ENCODE results near the gene TMEM219. TPM values are rescaled to one million over a fixed set of nuclear protein-coding genes. Genes with fewer than 3 reads are reported as not detected.

Gene TMEM219
- total RNA-seq, 2 donors from 2014 or later = 67.5 to 71.9 TPM

GRCh38 chr16:29962344-29962994, 590 bp downstream of the TMEM219 start:
- Histone ChIP-seq H3K27ac (peak overlapping the region; percentile 72 to 92 (median 81)), H3K27me3 (no peaks in the 10 kb centered on the region), H3K4me1 (peaks cover 16% of the 10 kb centered on the region), H3K4me3 (peak overlapping the region; percentile 19 to 66), H3K9me3 (no peaks in the 10 kb centered on the region), H3K36me3 (replicated peaks in 1 of 2; ENCODE audit: insufficient read depth in 1 of 2, low read depth in 2 of 2) (no peaks in the 10 kb centered on the region)
- WGBS, 2 donors = 1 to 5% methylated on average over 18 of the region's 18 CpGs
- peak; percentile 31 for ATAC-seq
- intact Hi-C loops (cut with DNase I) = no loop called here
- peak in 1 of 3 donors; percentile 25 for TF ChIP-seq POLR2A (IDR thresholded peaks at IDR 0.05)
- TF ChIP-seq, protein P1, sequence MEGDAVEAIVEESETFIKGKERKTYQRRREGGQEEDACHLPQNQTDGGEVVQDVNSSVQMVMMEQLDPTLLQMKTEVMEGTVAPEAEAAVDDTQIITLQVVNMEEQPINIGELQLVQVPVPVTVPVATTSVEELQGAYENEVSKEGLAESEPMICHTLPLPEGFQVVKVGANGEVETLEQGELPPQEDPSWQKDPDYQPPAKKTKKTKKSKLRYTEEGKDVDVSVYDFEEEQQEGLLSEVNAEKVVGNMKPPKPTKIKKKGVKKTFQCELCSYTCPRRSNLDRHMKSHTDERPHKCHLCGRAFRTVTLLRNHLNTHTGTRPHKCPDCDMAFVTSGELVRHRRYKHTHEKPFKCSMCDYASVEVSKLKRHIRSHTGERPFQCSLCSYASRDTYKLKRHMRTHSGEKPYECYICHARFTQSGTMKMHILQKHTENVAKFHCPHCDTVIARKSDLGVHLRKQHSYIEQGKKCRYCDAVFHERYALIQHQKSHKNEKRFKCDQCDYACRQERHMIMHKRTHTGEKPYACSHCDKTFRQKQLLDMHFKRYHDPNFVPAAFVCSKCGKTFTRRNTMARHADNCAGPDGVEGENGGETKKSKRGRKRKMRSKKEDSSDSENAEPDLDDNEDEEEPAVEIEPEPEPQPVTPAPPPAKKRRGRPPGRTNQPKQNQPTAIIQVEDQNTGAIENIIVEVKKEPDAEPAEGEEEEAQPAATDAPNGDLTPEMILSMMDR (IDR thresholded peaks at IDR 0.05) = no peak
- peak in 1 of 4 donors; percentile 35 for DNase-seq

DNA sequence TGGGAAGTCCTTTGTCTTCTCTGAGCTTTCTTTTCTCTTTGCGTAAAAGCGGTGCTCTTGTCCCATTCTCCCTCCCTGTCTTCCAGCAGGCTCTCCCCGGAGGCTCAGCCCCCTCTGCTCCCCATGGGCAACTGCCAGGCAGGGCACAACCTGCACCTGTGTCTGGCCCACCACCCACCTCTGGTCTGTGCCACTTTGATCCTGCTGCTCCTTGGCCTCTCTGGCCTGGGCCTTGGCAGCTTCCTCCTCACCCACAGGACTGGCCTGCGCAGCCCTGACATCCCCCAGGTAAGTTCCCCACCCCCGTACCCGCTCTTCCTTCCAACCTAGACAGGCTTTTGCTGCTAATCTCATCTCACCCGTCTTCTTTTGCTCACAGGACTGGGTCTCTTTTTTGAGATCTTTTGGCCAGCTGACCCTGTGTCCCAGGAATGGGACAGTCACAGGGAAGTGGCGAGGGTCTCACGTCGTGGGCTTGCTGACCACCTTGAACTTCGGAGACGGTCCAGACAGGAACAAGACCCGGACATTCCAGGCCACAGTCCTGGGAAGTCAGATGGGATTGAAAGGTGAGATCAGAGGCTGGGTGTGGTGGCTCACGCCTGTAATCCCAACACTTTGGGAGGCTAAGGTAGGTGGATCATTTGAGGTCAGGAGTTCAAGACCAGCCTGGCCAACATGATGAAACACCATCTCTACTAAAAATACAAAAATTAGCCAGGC, 1.3 kb downstream of the TMEM219 start:
- ATAC-seq = no peak
- no peak for TF ChIP-seq POLR2A (IDR thresholded peaks at IDR 0.05)
- TF ChIP-seq, protein P1 (IDR thresholded peaks at IDR 0.05) = no peak
- Histone ChIP-seq H3K4me3 (no peak overlapping the region), H3K27me3 (no peaks in the 10 kb centered on the region), H3K9me3 (no peaks in the 10 kb centered on the region), H3K36me3 (replicated peaks in 1 of 2; ENCODE audit: insufficient read depth in 1 of 2, low read depth in 2 of 2) (no peaks in the 10 kb centered on the region), H3K4me1 (peaks cover 16% of the 10 kb centered on the region), H3K27ac (peak overlapping the region in 3 of 4 donors; percentile 72 to 92 (median 87))
- 75 to 79% methylated on average over 14 of the region's 14 CpGs for WGBS, 2 donors
- intact Hi-C loops (cut with DNase I) = no loop called here
- no peak for DNase-seq

DNA sequence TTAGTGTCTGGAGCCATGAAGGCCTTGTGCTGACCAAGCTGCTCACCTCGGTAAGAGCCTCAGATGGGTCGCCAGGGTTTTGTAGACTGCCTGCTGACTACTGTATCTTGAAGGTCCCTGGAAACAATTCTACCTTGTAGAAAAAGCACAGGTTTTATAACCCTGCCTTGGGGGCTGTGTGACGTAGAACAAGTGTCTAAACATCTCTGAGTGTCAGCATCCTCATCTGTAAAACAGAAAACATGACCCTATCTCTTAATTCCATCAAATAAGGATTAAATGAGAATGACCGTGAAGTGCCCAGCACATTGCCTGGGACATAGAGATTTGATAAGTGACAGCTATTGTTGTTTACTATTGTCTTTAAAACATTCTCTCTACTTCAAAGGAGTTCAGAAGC, 6.3 kb downstream of the TMEM219 start:
- H3K27ac ChIP-seq = no peak overlapping the region
- H3K27me3 ChIP-seq = no peaks in the 10 kb centered on the region
- WGBS, 2 donors = 78 to 90% methylated on average over 4 of the region's 4 CpGs
- ATAC-seq (no peak), DNase-seq (no peak)
- peaks cover 0 to 3% of the 10 kb centered on the region in 2 donors for H3K36me3 ChIP-seq (replicated peaks in 1 of 2; ENCODE audit: insufficient read depth in 1 of 2, low read depth in 2 of 2)
- no peaks in the 10 kb centered on the region for H3K9me3 ChIP-seq
- H3K4me3 ChIP-seq = no peak overlapping the region
- intact Hi-C loops (cut with DNase I) = no loop called here
- no peak for TF ChIP-seq POLR2A (IDR thresholded peaks at IDR 0.05)
- TF ChIP-seq, protein P1 (IDR thresholded peaks at IDR 0.05) = no peak
- peaks cover 4% of the 10 kb centered on the region for H3K4me1 ChIP-seq

DNA sequence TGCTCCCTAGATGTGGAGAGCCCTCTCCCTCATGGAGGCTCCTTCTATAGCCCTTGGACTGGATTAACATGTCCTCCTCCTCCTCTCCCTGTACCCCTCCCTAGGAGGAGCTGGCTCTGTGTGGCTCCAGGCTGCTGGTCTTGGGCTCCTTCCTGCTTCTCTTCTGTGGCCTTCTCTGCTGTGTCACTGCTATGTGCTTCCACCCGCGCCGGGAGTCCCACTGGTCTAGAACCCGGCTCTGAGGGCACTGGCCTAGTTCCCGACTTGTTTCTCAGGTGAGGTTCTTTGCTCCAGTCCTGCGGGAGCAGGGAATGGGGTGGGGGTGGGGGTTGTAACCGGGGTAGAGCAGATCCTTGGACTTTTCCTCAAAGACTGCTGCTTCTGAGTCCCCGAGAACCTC, 9.4 kb downstream of the TMEM219 start:
- intact Hi-C loops (cut with DNase I) = no loop called here
- no peak overlapping the region for H3K4me3 ChIP-seq
- peaks cover 25% of the 10 kb centered on the region for H3K4me1 ChIP-seq
- ATAC-seq (no peak), DNase-seq (no peak)
- no peaks in the 10 kb centered on the region for H3K27me3 ChIP-seq
- TF ChIP-seq, protein P1 (IDR thresholded peaks at IDR 0.05) = no peak
- no peak for TF ChIP-seq POLR2A (IDR thresholded peaks at IDR 0.05)
- no peaks in the 10 kb centered on the region for H3K9me3 ChIP-seq
- peaks cover 0 to 3% of the 10 kb centered on the region in 2 donors for H3K36me3 ChIP-seq (replicated peaks in 1 of 2; ENCODE audit: insufficient read depth in 1 of 2, low read depth in 2 of 2)
- H3K27ac ChIP-seq = no peak overlapping the region
- 84 to 87% methylated on average over 8 of the region's 8 CpGs for WGBS, 2 donors
